T1000 (cell line): Measurements from ENCODE around the gene ASAP2.
A peak's percentile ranks its signal among the peaks of the same experiment; 100 is the strongest.

ENCODE experiments used
- DNase-seq: peaks from one replicate; lab custom pipeline; 2025; ENCODE audit warnings: mixed read lengths; lab: John Stamatoyannopoulos, UW

ASAP2 gene

DNA sequence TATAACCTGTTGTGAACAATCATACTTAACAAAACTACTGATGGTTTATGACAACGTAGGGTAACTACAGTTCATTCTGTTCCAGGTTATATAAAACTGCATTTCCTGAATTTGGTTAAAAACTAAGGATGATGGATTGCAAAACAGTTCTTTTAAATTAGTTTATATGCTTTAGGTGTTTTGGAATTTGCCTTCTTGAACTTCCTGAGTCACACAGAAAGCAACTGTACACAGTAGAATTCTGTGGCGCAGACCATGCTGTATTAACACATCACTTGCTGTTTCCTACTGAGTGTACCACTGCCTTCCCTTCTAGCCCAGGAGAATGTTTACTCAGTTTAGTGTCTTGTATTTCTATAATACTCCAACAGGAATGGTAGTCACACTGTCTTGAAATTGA lies 197.3 kb downstream of the ASAP2 start:
- DNase-seq, result no peak

DNA sequence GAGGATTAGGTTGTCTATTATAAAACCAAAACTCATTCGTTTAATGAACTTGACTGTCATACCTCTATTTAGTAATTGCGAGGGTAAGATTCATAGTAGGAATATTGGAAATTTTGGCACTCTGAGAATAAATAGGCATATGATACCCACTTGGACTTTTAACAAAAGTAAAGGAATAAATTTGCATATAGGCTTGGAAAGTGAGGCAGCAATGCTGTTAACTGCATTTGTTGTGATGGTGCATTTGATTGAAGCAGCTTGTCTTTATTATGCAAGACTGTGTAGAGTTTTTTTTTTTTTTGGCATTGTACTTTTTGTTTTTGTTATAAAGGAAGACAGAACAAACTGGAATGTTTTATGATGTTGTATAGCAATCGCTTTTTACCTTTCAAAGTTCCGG lies 197.8 kb downstream of the ASAP2 start:
- DNase-seq, result no peak

DNA sequence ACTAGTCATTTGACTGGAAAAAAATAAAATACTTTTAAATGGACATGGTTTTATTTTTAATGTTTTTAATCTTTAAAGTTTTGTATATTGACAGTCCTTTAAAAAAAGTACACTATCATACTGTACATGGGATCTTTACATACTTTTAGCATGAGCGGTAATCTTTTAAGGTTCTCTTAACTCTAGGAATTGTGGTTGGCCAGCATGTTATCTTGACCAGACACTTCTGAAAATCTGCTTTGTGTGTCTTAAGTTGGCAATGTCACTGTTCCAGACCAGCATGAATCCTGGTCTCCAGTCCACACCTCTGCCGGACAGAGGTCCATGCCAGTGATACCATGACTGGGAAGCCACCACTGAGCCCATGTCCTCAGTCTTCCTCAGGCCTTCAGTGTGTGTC lies 199.0 kb downstream of the ASAP2 start:
- DNase-seq, result no peak

DNA sequence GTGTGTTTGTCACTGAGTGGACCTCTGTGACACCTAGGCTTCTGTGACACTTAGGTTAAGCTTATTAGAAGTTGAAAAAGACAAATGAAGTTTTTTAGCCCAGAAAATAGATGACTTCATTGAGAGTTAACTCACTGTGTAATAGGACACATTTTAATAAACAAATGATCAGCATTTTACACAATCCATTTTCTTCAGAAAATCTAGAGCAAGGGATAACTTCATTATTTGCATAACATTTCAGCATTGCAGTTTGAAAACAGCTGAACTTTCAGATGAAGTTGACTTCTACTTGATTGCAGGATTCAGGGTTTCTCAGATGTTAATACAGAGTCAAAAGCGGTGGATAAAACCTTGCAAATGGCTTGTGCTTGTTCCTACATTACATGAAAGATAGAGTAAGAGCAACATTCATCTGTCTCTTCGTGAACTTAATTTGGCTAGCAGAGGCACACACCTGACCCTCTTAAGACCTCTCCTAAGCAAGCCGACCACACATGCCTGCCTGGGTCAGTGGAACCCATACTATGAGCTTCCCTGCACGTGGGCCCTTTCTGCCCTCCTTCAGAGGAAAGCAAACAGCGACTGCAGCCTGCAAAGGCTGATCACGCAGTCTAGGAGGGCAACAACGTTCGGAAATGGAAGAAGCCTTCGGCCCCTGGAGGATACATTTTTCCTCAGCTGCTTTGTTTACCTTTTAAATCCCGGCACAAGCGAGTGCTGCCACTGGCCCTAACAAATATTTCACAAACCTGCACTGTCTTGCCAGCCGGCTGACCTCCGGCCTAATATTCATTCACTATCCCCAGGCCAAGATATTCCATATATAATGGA lies 200.1 kb downstream of the ASAP2 start:
- no peak for DNase-seq

DNA sequence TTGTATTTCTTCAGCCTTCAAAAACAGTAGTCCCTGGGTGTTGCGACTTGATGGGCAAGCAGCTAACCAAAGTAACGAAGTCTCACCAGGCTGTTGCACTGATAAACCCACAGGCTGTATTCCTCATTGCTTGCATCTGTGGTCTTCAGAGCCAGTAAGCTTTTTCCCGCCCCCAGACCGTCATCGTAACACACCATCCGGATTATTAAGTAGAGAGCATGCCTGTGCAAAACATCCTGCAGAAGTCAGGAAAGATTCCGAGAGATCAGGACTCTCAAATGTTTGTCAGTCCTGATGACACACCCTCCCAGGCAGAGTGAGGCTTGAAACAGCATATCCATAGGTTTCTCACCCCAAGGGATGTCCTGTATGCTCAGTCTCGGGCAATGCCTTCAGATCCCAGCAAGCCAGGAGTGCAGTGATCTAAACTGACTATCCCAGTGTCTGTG lies 200.8 kb downstream of the ASAP2 start:
- no peak for DNase-seq

GRCh38 chr2:9408641-9409151 lies 202.1 kb downstream of the ASAP2 start:
- no peak for DNase-seq

DNA sequence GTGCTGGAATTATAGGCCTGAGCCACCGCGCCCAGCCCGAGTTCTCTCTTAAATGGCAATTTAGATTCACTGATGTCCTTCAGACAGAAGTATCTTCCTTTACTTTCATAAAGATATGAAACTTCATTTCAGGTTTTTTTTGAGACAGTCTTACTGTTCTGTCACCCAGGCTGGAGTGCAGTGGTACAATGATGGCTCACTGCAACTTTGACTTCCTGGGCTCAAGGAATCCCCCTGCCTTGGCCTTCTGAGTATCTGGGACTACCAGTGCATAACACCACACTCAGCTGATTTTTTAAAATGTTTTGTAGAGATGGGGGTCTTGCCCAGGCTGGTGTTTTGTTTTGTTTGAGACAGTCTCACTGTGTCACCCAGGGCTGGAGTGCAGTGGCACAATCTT lies 203.5 kb downstream of the ASAP2 start:
- no peak for DNase-seq

DNA sequence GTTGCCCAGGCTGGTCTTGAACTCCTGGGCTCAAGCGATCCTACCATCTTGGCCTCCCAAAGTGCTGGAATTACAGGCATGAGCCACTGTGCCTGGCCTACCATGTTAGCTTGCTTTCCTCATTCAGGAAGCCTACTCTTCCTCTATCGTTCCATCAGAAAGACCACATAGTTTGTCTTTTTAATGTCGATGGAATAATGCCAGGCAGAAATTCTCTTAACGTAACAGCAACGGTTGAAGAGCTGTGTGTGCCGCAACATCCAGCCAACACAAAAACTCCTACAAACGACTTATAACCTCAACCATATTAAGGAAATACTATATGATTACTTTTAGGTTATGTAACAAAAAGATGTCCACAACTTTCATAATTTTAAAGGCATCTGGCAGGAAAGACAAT lies 206.2 kb downstream of the ASAP2 start:
- no peak for DNase-seq

DNA sequence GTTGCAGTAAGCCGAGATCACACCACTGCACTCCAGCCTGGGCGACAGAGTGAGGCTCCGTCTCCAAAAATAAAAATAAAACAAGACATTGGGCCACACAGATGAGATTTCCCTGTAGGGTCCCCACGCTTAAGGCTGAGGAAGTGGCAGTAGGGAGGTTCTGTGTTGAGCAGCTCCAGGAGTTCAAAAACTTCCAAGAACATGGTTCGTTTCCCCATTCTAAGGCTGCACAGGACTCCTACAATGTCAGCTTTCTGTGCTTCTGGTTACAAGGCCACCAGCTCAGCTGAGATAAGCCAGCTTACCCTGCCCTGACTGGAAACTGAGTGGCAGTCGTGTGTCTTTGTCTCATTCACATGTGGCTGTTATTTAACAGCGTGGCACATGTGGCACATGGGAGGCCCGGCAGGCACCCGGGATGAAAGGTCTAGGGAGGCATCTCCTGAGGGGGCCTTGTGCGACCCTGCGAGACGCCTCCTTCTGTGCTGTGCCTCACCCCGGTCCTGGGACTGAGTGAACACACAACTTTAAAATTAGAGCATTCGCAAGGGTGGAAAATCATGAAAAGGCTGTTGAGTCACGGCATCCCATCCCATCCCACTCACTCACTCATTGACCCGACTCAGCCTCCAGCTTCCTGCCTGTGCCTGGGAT lies 209.0 kb downstream of the ASAP2 start:
- DNase-seq, result no peak

- DNase-seq, result no peak
Measured at GRCh38 chr2:9416267-9416961, 209.8 kb downstream of the ASAP2 start.

DNA sequence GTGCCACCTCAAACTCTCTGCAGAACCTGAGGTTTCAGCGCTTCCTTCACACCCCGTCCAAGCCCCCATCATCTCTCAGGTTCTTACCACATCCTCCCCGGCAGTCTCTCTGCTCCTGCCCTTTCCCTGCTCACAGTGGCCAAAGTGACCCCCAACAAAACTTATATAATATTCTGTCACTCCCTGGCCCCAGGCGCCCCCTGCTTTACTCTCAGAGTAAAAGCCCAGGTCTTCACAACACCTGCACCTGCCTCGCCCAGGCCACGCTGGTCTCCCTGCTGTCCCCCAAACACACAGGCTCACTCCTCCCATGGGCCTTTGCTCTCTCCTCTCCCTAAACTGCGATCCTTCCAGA lies 210.3 kb downstream of the ASAP2 start:
- no peak for DNase-seq

DNA sequence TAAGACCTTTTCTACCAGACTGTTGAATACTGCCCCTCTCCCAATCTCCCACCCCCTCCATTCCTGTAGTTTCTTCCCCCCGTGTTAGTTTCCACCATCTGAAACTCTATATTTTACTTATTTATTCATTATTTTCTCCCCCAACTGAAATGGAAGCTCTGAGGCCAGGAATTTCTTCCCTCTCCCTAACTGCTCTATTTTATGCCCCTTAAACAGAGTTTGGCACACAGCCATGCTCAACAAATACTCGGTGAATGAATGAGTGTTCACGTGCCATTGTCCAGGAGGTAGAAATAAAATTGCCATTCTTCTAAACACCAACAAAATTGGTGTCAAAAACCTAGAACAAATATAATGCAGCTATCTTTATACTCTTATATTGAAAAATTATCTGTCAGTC lies 211.1 kb downstream of the ASAP2 start:
- DNase-seq, result no peak

GRCh38 chr2:9418746-9419145 lies 212.1 kb downstream of the ASAP2 start:
- no peak for DNase-seq

DNA sequence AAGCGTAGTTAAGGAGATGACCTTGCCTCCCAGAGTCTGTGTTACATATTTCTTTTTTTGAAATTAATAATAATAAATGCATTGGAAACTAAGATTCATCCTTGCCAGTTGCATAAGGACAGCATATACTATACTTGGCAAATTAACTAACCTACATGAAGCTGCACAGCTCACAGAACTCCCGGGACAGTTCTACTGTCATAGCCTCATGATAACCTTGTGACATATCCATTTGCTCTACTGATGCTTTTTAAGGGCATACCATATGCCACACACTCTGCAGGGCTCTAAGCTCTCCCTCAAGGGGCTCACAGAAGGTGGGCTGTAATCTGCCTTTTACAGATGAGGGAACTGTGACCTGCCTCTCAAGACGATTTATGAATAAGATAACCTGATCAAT lies 212.9 kb downstream of the ASAP2 start:
- DNase-seq, result no peak

- DNase-seq, result no peak
Measured at GRCh38 chr2:9420495-9420894, 213.9 kb downstream of the ASAP2 start.

- DNase-seq, result no peak
Measured at GRCh38 chr2:9422321-9423099, 215.9 kb downstream of the ASAP2 start.

GRCh38 chr2:9423100-9423921 lies 216.7 kb downstream of the ASAP2 start, which contains the start of the genes CPSF3 and ITGB1BP1:
TSS of gene CPSF3 (plus strand) at chr2:9423654. CDS start at chr2:9423774, 120 bp downstream.
TSS of gene ITGB1BP1 (minus strand) at chr2:9423528. CDS start at chr2:9418697, 4,831 bp downstream.
- peak; percentile 95 for DNase-seq

- DNase-seq, result no peak
Measured at GRCh38 chr2:9423922-9424272, 217.3 kb downstream of the ASAP2 start.

- DNase-seq, result no peak
Measured at GRCh38 chr2:9424447-9425164, 218.0 kb downstream of the ASAP2 start.

DNA sequence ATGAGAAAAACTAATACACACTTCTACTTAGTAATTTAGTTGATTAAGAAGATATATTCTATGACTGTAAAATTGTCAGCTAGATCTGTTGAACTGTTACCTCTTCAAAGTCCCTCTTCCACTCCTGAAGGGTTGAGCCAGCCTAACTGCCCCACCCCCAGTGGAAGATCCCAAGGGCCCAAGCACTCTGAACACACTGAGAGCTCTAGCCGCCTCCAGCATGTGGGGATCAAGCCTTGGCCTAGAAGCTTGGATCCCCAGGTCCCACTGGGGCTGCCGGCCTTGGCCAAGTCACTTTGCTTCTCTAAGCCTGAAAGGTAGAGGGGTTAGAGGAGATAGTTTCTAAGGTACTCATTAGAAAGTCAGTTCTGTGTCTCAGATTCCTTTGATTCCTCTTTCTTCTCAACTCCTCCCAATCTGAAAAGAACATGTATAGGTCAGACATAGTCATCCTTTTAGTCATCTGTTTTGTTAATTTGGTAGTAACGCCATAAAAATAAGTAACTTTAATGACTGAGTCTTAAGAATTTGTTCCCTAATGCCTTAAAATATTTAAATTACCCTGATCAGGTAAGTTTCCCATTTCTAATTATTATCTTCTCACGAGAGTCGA lies 222.5 kb downstream of the ASAP2 start:
- DNase-seq, result no peak
